Colonic mucosa (tissue), 4 donors: ENCODE data around the gene ERGIC2. TPM values are rescaled to one million over a fixed set of nuclear protein-coding genes. Genes with fewer than 3 reads are reported as not detected.

Experiments used
- DNase-seq: peaks from one replicate; pipeline ENCODE4 v3.0.0-alpha.2; 2020
- H3K27ac ChIP-seq: fragments of 200-600 bp; one replicate; pipeline ENCODE4 v1.8.0; 2021
- H3K27me3 ChIP-seq: fragments of 200-600 bp; one replicate; pipeline ENCODE4 v1.8.0; 2021
- H3K36me3 ChIP-seq: fragments of 200-600 bp; one replicate; pipeline ENCODE4 v1.8.0; 2021
- H3K4me1 ChIP-seq: fragments of 200-600 bp; one replicate; pipeline ENCODE4 v1.8.0; 2021; ENCODE audit warnings: mild to moderate bottlenecking
- H3K4me3 ChIP-seq: fragments of 200-600 bp; one replicate; pipeline ENCODE4 v1.8.0; 2021
- H3K9ac ChIP-seq, 2 donors: one replicate each; pipeline ENCODE4 v1.7.0; 2013; ENCODE audit warnings: control low read depth in 2 of 2, low read depth in 2 of 2, low read length in 2 of 2
- H3K9me3 ChIP-seq: fragments of 200-600 bp; one replicate; pipeline ENCODE4 v1.8.0; 2021
- CTCF ChIP-seq: fragments of 200-600 bp; IDR thresholded peaks from one replicate; pipeline ENCODE4 v1.8.0; 2022; ENCODE audit warnings: antibody characterized with exemption, mild to moderate bottlenecking
- intact Hi-C: fragments of 100-400 bp; cut with DNase I; formaldehyde crosslinking; loops from one replicate; pipeline ENCODE4 v1.14.1; 2022
- total RNA-seq, 2 donors: library from RNA; stranded (reverse); fragmentation: NEBNext Ultra II Directional in 1 of 2; extraction: Animal tissue kit (Norgen Biotek cat#: 25700) in 1 of 2; gene quantifications; one replicate each; pipeline ENCODE4 v1.2.1, GENCODE V29; 2021
- donor health status: healthy.
- donor health status: DM: no; HTN: no; CAD: no.
- donor health status: DM: no; HTN: no; CAD: no.

The ERGIC2 gene
- total RNA-seq, 2 donors from 2014 or later = 59.6 to 60.0 TPM

- Histone ChIP-seq H3K4me3 (no peak overlapping the region), H3K9ac (no peak overlapping the region), H3K27ac (no peak overlapping the region), H3K36me3 (no peaks in the 10 kb centered on the region), H3K9me3 (no peaks in the 10 kb centered on the region), H3K27me3 (no peaks in the 10 kb centered on the region), H3K4me1 (no peaks in the 10 kb centered on the region)
- intact Hi-C loops = no loop called here
- no peak for TF ChIP-seq CTCF
- no peak for DNase-seq
Measured at GRCh38 chr12:29426498-29426897, 45.5 kb upstream of the ERGIC2 start.

- Histone ChIP-seq H3K27ac (no peak overlapping the region), H3K9ac (no peak overlapping the region)
Measured at GRCh38 chr12:29425722-29426121, 44.8 kb upstream of the ERGIC2 start.

GRCh38 chr12:29416748-29417147, 35.8 kb upstream of the ERGIC2 start:
- TF ChIP-seq CTCF = no peak
- H3K27me3 ChIP-seq = no peaks in the 10 kb centered on the region
- H3K4me3 ChIP-seq = no peak overlapping the region
- H3K9me3 ChIP-seq = no peaks in the 10 kb centered on the region
- no peak for DNase-seq
- intact Hi-C loops = no loop called here
- H3K27ac ChIP-seq = no peak overlapping the region
- H3K9ac ChIP-seq = no peak overlapping the region
- no peaks in the 10 kb centered on the region for H3K36me3 ChIP-seq
- H3K4me1 ChIP-seq = no peaks in the 10 kb centered on the region

More at GRCh38 chr12:29425722-29426121, 44.8 kb upstream of the ERGIC2 start:
- no peak for TF ChIP-seq CTCF
- Histone ChIP-seq H3K4me3 (no peak overlapping the region), H3K27me3 (no peaks in the 10 kb centered on the region), H3K9me3 (no peaks in the 10 kb centered on the region), H3K4me1 (no peaks in the 10 kb centered on the region), H3K36me3 (no peaks in the 10 kb centered on the region)
- intact Hi-C loops = no loop called here
- no peak for DNase-seq

- no peak for DNase-seq
- intact Hi-C loops = no loop called here
- H3K9ac ChIP-seq = no peak overlapping the region
Measured at GRCh38 chr12:29415111-29415510, 34.1 kb upstream of the ERGIC2 start.

GRCh38 chr12:29414368-29414767, 33.4 kb upstream of the ERGIC2 start:
- TF ChIP-seq CTCF = no peak
- Histone ChIP-seq H3K4me3 (no peak overlapping the region), H3K9ac (no peak overlapping the region), H3K27me3 (no peaks in the 10 kb centered on the region), H3K27ac (no peak overlapping the region), H3K36me3 (no peaks in the 10 kb centered on the region), H3K4me1 (no peaks in the 10 kb centered on the region), H3K9me3 (no peaks in the 10 kb centered on the region)
- intact Hi-C loops = no loop called here
- DNase-seq = no peak

More at GRCh38 chr12:29415111-29415510, 34.1 kb upstream of the ERGIC2 start:
- no peak for TF ChIP-seq CTCF
- Histone ChIP-seq H3K4me1 (no peaks in the 10 kb centered on the region), H3K36me3 (no peaks in the 10 kb centered on the region), H3K27ac (no peak overlapping the region), H3K27me3 (no peaks in the 10 kb centered on the region), H3K4me3 (no peak overlapping the region), H3K9me3 (no peaks in the 10 kb centered on the region)

GRCh38 chr12:29405561-29405960, 24.6 kb upstream of the ERGIC2 start:
- Histone ChIP-seq H3K4me3 (no peak overlapping the region), H3K36me3 (no peaks in the 10 kb centered on the region), H3K9ac (no peak overlapping the region), H3K9me3 (no peaks in the 10 kb centered on the region), H3K27ac (no peak overlapping the region), H3K27me3 (no peaks in the 10 kb centered on the region), H3K4me1 (no peaks in the 10 kb centered on the region)
- DNase-seq = no peak
- no peak for TF ChIP-seq CTCF
- intact Hi-C loops = no loop called here
